Fibroblast of the aortic adventitia (primary cell): ENCODE data around the gene LRP1. TPM values are rescaled to one million over a fixed set of nuclear protein-coding genes. Genes with fewer than 3 reads are reported as not detected.

Experiments
- DNase-seq: peaks from one replicate; pipeline ENCODE4 v3.0.0-alpha.2; 2010; ENCODE audit warnings: low read depth
- H3K4me3 ChIP-seq: 2 replicates; pipeline ENCODE4 v1.5.1; 2011; ENCODE audit warnings: low read depth, mild to moderate bottlenecking, control low read depth, low read length, moderate library complexity
- CTCF ChIP-seq: IDR thresholded peaks from 2 replicates; pipeline ENCODE4 v1.5.1; 2011; ENCODE audit warnings: mild to moderate bottlenecking, low read length, control low read depth, inconsistent platforms; ENCODE audit not compliant: insufficient read depth
- total RNA-seq: library from RNA; depleted of rRNA; stranded (reverse); fragments of >200 nt; gene quantifications from 2 replicates; pipeline ENCODE4 v1.2.3, GENCODE V29; 2012; ENCODE audit warnings: low replicate concordance

LRP1 gene
- total RNA-seq, 1 donor = 541 TPM

GRCh38 chr12:57160741-57161140 lies 32.5 kb downstream of the LRP1 start:
- DNase-seq = no peak
- H3K4me3 ChIP-seq = no peak overlapping the region
- no peak for TF ChIP-seq CTCF

- no peak for TF ChIP-seq CTCF
- H3K4me3 ChIP-seq = no peak overlapping the region
- DNase-seq = no peak
Measured at GRCh38 chr12:57161491-57161890, 33.2 kb downstream of the LRP1 start.

GRCh38 chr12:57162553-57163125 lies 34.4 kb downstream of the LRP1 start:
- no peak for DNase-seq
- no peak overlapping the region for H3K4me3 ChIP-seq
- TF ChIP-seq CTCF = no peak

GRCh38 chr12:57164454-57164853 lies 36.2 kb downstream of the LRP1 start:
- TF ChIP-seq CTCF = no peak
- DNase-seq = no peak
- H3K4me3 ChIP-seq = no peak overlapping the region

GRCh38 chr12:57164966-57165625 lies 36.8 kb downstream of the LRP1 start:
- TF ChIP-seq CTCF = no peak
- peak; percentile 68 for DNase-seq
- H3K4me3 ChIP-seq = no peak overlapping the region

GRCh38 chr12:57165741-57166140 lies 37.5 kb downstream of the LRP1 start:
- no peak for TF ChIP-seq CTCF
- DNase-seq = no peak
- no peak overlapping the region for H3K4me3 ChIP-seq
